Lower leg skin (tissue), 3 donors: ENCODE results near the gene FBXL13.
"Not testable (repeated sequence)": the region's sequence is repeated elsewhere in the genome, so short reads cannot be mapped to it uniquely, and the experiment has no call there.

Experiments used
- POLR2A ChIP-seq, 2 donors: fragments of 450-650 bp; IDR thresholded peaks; one replicate each; pipeline ENCODE4 v1.6.1; 2016 to 2017; ENCODE audit warnings: antibody characterized with exemption in 2 of 2, mild to moderate bottlenecking in 1 of 2, moderate library complexity in 1 of 2
- TF ChIP-seq, protein P1 (sequence below), 3 donors: fragments of 450-650 bp; IDR thresholded peaks; one replicate each; pipeline ENCODE4 v1.5.1; 2016; ENCODE audit warnings: antibody characterized with exemption in 3 of 3, mild to moderate bottlenecking in 3 of 3, moderate library complexity in 2 of 3

DNA sequence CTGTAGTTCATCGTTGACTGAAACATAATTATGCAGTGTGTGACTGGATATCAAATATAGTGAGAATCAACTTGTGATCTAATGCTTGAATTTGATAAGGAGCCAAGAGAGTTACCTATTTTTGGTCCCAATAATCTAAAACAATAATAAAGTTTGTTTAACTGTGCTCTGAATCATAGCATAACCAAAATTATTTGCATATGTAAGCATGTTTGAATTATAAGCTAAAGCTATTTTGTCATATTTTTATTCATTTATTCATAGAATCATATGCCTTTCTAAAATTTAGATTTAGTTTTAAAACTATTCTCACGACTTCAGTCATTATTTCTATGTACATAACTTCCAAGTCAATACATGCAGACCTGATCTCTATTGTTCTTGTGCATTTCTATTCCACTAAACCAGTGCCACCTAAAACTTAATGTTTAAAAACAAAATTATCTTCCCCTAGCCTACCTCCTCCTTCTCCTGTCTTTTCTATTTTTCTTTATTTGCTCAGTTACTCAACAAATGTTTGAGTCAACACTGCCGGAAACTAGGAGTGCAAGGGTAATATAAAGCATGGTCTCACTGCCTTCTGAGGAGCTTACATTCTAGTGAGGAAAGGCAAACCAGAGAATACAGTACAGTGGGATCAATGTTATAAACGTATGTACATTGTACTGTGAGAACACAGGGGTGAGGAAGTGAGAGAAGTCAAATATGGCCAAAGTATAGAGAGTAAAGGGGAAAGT lies 284.1 kb downstream of the FBXL13 start:
- TF ChIP-seq, protein P1, sequence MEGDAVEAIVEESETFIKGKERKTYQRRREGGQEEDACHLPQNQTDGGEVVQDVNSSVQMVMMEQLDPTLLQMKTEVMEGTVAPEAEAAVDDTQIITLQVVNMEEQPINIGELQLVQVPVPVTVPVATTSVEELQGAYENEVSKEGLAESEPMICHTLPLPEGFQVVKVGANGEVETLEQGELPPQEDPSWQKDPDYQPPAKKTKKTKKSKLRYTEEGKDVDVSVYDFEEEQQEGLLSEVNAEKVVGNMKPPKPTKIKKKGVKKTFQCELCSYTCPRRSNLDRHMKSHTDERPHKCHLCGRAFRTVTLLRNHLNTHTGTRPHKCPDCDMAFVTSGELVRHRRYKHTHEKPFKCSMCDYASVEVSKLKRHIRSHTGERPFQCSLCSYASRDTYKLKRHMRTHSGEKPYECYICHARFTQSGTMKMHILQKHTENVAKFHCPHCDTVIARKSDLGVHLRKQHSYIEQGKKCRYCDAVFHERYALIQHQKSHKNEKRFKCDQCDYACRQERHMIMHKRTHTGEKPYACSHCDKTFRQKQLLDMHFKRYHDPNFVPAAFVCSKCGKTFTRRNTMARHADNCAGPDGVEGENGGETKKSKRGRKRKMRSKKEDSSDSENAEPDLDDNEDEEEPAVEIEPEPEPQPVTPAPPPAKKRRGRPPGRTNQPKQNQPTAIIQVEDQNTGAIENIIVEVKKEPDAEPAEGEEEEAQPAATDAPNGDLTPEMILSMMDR (IDR thresholded peaks at IDR 0.05) = not testable (repeated sequence)
- TF ChIP-seq POLR2A (IDR thresholded peaks at IDR 0.05) = not testable (repeated sequence)
